Left ventricle myocardium inferior (tissue), 1 donor: ENCODE measurements around the gene CCDC127. TPM values are rescaled to one million over a fixed set of nuclear protein-coding genes. Genes with fewer than 3 reads are reported as not detected.

Experiments
- DNase-seq: peaks from one replicate; pipeline ENCODE4 v3.0.0-alpha.2; 2020
- H3K27ac ChIP-seq: fragments of 200-600 bp; replicated peaks from 2 replicates; pipeline ENCODE4 v1.8.0; 2021
- H3K27me3 ChIP-seq: fragments of 200-600 bp; 2 replicates; pipeline ENCODE4 v1.8.0; 2021; ENCODE audit warnings: low read depth
- H3K36me3 ChIP-seq: fragments of 200-600 bp; 2 replicates; pipeline ENCODE4 v1.8.0; 2021
- H3K4me1 ChIP-seq: fragments of 200-600 bp; 2 replicates; pipeline ENCODE4 v1.8.0; 2021
- H3K4me3 ChIP-seq: fragments of 200-600 bp; 2 replicates; pipeline ENCODE4 v1.8.0; 2021; ENCODE audit warnings: mild to moderate bottlenecking, moderate library complexity
- H3K9me3 ChIP-seq: fragments of 200-600 bp; replicated peaks from 2 replicates; pipeline ENCODE4 v1.8.0; 2021
- CTCF ChIP-seq: fragments of 200-600 bp; IDR thresholded peaks from 2 replicates; pipeline ENCODE4 v1.8.0; 2021; ENCODE audit warnings: antibody characterized with exemption, mild to moderate bottlenecking, borderline replicate concordance
- intact Hi-C: fragments of 100-400 bp; cut with micrococcal nuclease; formaldehyde crosslinking; loops from one replicate; pipeline ENCODE4 v1.11.0; 2022
- total RNA-seq: library from RNA; stranded (reverse); fragmentation: NEBNext Ultra II Directional; extraction: Animal tissue kit (Norgen Biotek cat#: 25700); gene quantifications from one replicate; pipeline ENCODE4 v1.2.1, GENCODE V29; 2021
- donor health status: DM: no; HTN: yes; CAD: no; lungs with severe emphysema.

The CCDC127 gene
- total RNA-seq, 1 donor from 2014 or later = 7.9 TPM

GRCh38 chr5:204966-205670, 12.8 kb downstream of the CCDC127 start:
- Histone ChIP-seq H3K36me3 (peaks cover 26% of the 10 kb centered on the region), H3K4me1 (peaks cover 49% of the 10 kb centered on the region), H3K27ac (peak overlapping the region; percentile 72)

GRCh38 chr5:204462-204861, 13.5 kb downstream of the CCDC127 start:
- no peak for TF ChIP-seq CTCF
- intact Hi-C loops = no loop called here
- Histone ChIP-seq H3K27ac (no peak overlapping the region), H3K9me3 (no peaks in the 10 kb centered on the region), H3K4me1 (peaks cover 55% of the 10 kb centered on the region), H3K36me3 (peaks cover 26% of the 10 kb centered on the region), H3K27me3 (no peaks in the 10 kb centered on the region), H3K4me3 (no peak overlapping the region)
- no peak for DNase-seq

More at GRCh38 chr5:204966-205670, 12.8 kb downstream of the CCDC127 start:
- TF ChIP-seq CTCF = no peak
- DNase-seq = no peak
- Histone ChIP-seq H3K4me3 (no peak overlapping the region), H3K9me3 (no peaks in the 10 kb centered on the region), H3K27me3 (no peaks in the 10 kb centered on the region)
- intact Hi-C loops = no loop called here

GRCh38 chr5:204001-204400, 14.0 kb downstream of the CCDC127 start:
- Histone ChIP-seq H3K36me3 (peaks cover 26% of the 10 kb centered on the region), H3K4me1 (peaks cover 59% of the 10 kb centered on the region), H3K4me3 (no peak overlapping the region), H3K27ac (no peak overlapping the region), H3K9me3 (no peaks in the 10 kb centered on the region), H3K27me3 (no peaks in the 10 kb centered on the region)
- no peak for TF ChIP-seq CTCF
- no peak for DNase-seq
- intact Hi-C loops = no loop called here

GRCh38 chr5:203246-203930, 14.6 kb downstream of the CCDC127 start:
- Histone ChIP-seq H3K4me1 (peaks cover 62% of the 10 kb centered on the region), H3K36me3 (peaks cover 30% of the 10 kb centered on the region)
- intact Hi-C loops = no loop called here

GRCh38 chr5:201672-202071, 16.3 kb downstream of the CCDC127 start:
- no peak for TF ChIP-seq CTCF
- H3K4me1 ChIP-seq = peaks cover 59% of the 10 kb centered on the region
- intact Hi-C loops = no loop called here
- no peak overlapping the region for H3K27ac ChIP-seq
- DNase-seq = no peak
- peaks cover 30% of the 10 kb centered on the region for H3K36me3 ChIP-seq
- H3K27me3 ChIP-seq = no peaks in the 10 kb centered on the region
- no peak overlapping the region for H3K4me3 ChIP-seq
- H3K9me3 ChIP-seq = no peaks in the 10 kb centered on the region

More at GRCh38 chr5:203246-203930, 14.6 kb downstream of the CCDC127 start:
- no peak for DNase-seq
- Histone ChIP-seq H3K4me3 (no peak overlapping the region), H3K27ac (no peak overlapping the region), H3K9me3 (no peaks in the 10 kb centered on the region), H3K27me3 (no peaks in the 10 kb centered on the region)
- TF ChIP-seq CTCF = no peak
